Measurements from ENCODE around the gene CBLIF. TPM values are rescaled to one million over a fixed set of nuclear protein-coding genes. Genes with fewer than 3 reads are reported as not detected.
"Not testable (repeated sequence)": the region's sequence is repeated elsewhere in the genome, so short reads cannot be mapped to it uniquely, and the experiment has no call there.

CBLIF gene
- total RNA-seq (2014; rRNA removed; shearing (Covaris generic)) = not detected in 2 replicates

DNA sequence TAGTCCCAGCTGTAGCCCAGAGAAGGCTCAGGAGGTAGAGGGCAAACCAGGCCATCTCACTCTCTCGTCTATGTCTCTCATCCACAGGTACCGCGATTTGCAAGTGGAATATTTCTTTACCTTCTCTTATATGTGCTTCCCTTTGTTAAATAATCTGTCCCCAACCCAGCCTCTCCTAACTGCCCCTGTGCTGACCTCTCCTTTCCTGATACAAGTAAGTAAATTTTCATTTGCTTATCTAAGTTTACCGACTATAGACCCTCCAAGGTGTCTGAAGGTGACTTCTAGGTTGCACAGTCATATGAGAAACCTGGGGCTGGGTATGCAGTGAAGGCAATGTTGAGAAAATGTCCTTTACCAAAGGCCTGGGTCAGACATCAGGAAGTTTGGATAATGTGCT, at the start of gene CBLIF:
CBLIF (minus strand) TSS at position 101 of the 400 bp plus-strand sequence; CDS start at position 55, 46 bp downstream.
- Histone ChIP-seq H3K4me3 (ENCODE audit: insufficient read depth, low read depth, low read length) (no peak within 1 kb of the TSS), H3K36me3 (replicated peaks; ENCODE audit: control insufficient read depth, insufficient read depth, low read length) (no peaks in the 10 kb centered on the region), H3K27me3 (ENCODE audit: control insufficient read depth, insufficient read depth, low read length) (no peaks in the 10 kb centered on the region)
- DNase-seq = no peak

- Histone ChIP-seq H3K4me3 (ENCODE audit: insufficient read depth, low read depth, low read length) (no peak overlapping the region), H3K27me3 (ENCODE audit: control insufficient read depth, insufficient read depth, low read length) (no peaks in the 10 kb centered on the region), H3K36me3 (replicated peaks; ENCODE audit: control insufficient read depth, insufficient read depth, low read length) (no peaks in the 10 kb centered on the region)
- DNase-seq = no peak
These were observed 49.3 kb upstream of the CBLIF start for GRCh38 chr11:59894616-59895015.

GRCh38 chr11:59891781-59892181, 46.5 kb upstream of the CBLIF start:
- Histone ChIP-seq H3K36me3 (replicated peaks; ENCODE audit: control insufficient read depth, insufficient read depth, low read length) (no peaks in the 10 kb centered on the region), H3K4me3 (ENCODE audit: insufficient read depth, low read depth, low read length) (no peak overlapping the region), H3K27me3 (ENCODE audit: control insufficient read depth, insufficient read depth, low read length) (no peaks in the 10 kb centered on the region)
- DNase-seq = peak; percentile 39

- not testable (repeated sequence) for DNase-seq; H3K36me3 ChIP-seq (replicated peaks; ENCODE audit: control insufficient read depth, insufficient read depth, low read length); H3K4me3 ChIP-seq (ENCODE audit: insufficient read depth, low read depth, low read length); H3K27me3 ChIP-seq (ENCODE audit: control insufficient read depth, insufficient read depth, low read length)
These were observed 41.9 kb upstream of the CBLIF start for GRCh38 chr11:59887156-59887555.

DNA sequence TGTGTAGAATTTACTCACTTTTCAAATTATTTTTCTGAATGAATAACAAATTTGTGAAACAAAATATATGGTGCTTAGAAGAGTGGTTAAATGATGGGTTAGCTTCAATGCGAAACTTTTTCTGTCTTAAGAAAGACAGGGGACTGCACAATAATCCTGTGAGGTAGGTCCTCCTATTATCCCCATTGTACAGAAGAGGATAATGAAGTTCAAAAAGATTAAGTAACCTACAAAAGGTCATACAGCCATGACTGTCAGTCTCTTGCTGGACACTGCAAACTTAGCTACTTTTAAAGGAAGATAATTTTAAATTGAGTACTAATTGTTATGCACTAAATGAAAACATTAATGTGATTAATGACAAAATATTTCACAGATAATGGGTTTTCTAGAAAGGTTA, 38.3 kb upstream of the CBLIF start:
- Histone ChIP-seq H3K36me3 (replicated peaks; ENCODE audit: control insufficient read depth, insufficient read depth, low read length) (no peaks in the 10 kb centered on the region), H3K4me3 (ENCODE audit: insufficient read depth, low read depth, low read length) (no peak overlapping the region), H3K27me3 (ENCODE audit: control insufficient read depth, insufficient read depth, low read length) (no peaks in the 10 kb centered on the region)
- DNase-seq = no peak

DNA sequence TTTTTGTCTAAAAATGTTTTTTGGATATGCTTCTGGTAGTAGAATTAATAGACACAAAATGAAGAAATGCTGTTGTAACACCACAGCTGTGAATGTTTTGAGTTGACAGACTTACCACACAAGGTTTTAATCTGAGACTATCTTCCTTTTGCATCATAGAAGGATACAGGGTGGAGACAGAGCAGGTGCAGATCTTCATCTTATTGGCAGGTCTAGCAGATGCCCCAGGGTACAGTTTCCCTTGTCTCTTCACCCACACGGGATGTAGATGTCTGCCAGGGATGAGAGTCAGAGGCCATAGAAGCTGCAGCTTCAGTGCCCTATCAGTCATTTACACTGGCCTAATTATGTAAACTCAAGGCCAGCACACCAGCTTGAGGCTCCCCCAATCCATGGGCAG, 34.3 kb upstream of the CBLIF start:
- no peak overlapping the region for H3K4me3 ChIP-seq (ENCODE audit: insufficient read depth, low read depth, low read length)
- no peaks in the 10 kb centered on the region for H3K36me3 ChIP-seq (replicated peaks; ENCODE audit: control insufficient read depth, insufficient read depth, low read length)
- H3K27me3 ChIP-seq (ENCODE audit: control insufficient read depth, insufficient read depth, low read length) = no peaks in the 10 kb centered on the region
- DNase-seq = no peak

DNA sequence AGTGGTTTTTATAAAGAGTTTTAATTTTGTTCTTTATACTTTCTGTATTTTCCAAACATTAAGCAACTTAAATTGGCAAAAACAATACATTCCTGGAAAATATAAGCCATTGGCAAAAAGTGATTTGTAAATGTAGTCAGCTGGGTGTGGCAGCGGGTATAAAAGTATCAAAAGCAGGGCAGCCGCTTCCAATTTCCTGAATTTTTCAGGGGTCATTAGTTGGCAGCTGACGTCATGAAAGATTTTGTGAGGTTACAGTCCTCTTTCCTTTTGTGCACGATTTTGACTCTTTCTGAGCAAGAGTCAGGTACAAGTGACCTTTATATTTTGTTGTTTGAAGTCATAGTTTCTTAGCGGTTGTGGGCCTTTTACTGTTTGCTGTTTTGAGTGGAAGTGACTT, 33.3 kb upstream of the CBLIF start, which contains the start of gene OOSP3:
OOSP3 (plus strand) TSS at position 208 of the 400 bp plus-strand sequence; CDS start at position 235, 27 bp downstream.
- Histone ChIP-seq H3K27me3 (ENCODE audit: control insufficient read depth, insufficient read depth, low read length) (no peaks in the 10 kb centered on the region), H3K4me3 (ENCODE audit: insufficient read depth, low read depth, low read length) (no peak within 1 kb of the TSS), H3K36me3 (replicated peaks; ENCODE audit: control insufficient read depth, insufficient read depth, low read length) (no peaks in the 10 kb centered on the region)
- no peak for DNase-seq

GRCh38 chr11:59877784-59878183, 32.5 kb upstream of the CBLIF start:
- no peak overlapping the region for H3K4me3 ChIP-seq (ENCODE audit: insufficient read depth, low read depth, low read length)
- no peaks in the 10 kb centered on the region for H3K36me3 ChIP-seq (replicated peaks; ENCODE audit: control insufficient read depth, insufficient read depth, low read length)
- no peaks in the 10 kb centered on the region for H3K27me3 ChIP-seq (ENCODE audit: control insufficient read depth, insufficient read depth, low read length)
- no peak for DNase-seq

DNA sequence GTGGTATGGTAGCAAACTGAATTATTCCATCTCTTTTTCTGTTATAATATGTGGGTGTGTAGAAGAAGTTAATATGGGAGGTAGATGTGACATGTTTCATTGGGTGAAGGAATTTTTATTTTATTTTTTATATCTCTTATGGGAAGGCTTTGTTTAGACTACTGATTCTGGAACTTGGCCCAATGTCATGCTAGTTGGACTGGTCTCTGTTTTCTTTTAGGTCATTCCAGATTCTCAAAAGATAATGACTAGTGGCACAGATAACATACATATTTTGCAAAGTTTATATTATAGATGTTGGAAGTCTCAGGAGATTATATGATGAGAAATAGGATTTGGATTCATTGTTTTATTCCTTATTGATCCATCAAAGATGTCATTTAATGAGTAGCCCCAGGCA, 32.0 kb upstream of the CBLIF start:
- Histone ChIP-seq H3K4me3 (ENCODE audit: insufficient read depth, low read depth, low read length) (no peak overlapping the region), H3K27me3 (ENCODE audit: control insufficient read depth, insufficient read depth, low read length) (no peaks in the 10 kb centered on the region), H3K36me3 (replicated peaks; ENCODE audit: control insufficient read depth, insufficient read depth, low read length) (no peaks in the 10 kb centered on the region)
- no peak for DNase-seq

- DNase-seq = no peak
- Histone ChIP-seq H3K4me3 (ENCODE audit: insufficient read depth, low read depth, low read length) (no peak overlapping the region), H3K36me3 (replicated peaks; ENCODE audit: control insufficient read depth, insufficient read depth, low read length) (no peaks in the 10 kb centered on the region), H3K27me3 (ENCODE audit: control insufficient read depth, insufficient read depth, low read length) (no peaks in the 10 kb centered on the region)
These were observed 30.7 kb upstream of the CBLIF start for GRCh38 chr11:59875856-59876519.

GRCh38 chr11:59872076-59872475, 26.8 kb upstream of the CBLIF start:
- no peak for DNase-seq
- no peaks in the 10 kb centered on the region for H3K36me3 ChIP-seq (replicated peaks; ENCODE audit: control insufficient read depth, insufficient read depth, low read length)

GRCh38 chr11:59867946-59868345, 22.6 kb upstream of the CBLIF start:
- Histone ChIP-seq H3K27me3 (ENCODE audit: control insufficient read depth, insufficient read depth, low read length) (no peaks in the 10 kb centered on the region), H3K36me3 (replicated peaks; ENCODE audit: control insufficient read depth, insufficient read depth, low read length) (no peaks in the 10 kb centered on the region), H3K4me3 (ENCODE audit: insufficient read depth, low read depth, low read length) (no peak overlapping the region)
- no peak for DNase-seq

More at GRCh38 chr11:59872076-59872475, 26.8 kb upstream of the CBLIF start:
- Histone ChIP-seq H3K27me3 (ENCODE audit: control insufficient read depth, insufficient read depth, low read length) (no peaks in the 10 kb centered on the region), H3K4me3 (ENCODE audit: insufficient read depth, low read depth, low read length) (no peak overlapping the region)

DNA sequence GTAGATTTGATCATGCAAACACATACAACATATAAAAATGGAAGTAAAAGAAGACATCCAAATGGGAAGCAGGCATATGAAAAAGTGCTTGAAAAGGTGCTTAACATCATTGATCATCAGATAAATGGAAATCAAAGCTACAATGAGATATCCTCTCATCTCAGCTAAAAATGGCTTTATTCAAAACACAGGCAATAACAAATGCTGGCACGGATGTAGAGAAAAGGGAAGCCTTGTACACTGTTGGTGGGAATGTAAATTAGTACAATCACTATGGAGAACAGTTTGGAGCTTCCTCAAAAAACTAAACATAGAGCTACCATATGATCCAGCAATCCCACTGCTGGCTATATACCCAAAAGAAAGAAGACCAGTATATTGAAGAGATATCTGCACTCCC, 21.5 kb upstream of the CBLIF start:
- no peak overlapping the region for H3K4me3 ChIP-seq (ENCODE audit: insufficient read depth, low read depth, low read length)
- H3K36me3 ChIP-seq (replicated peaks; ENCODE audit: control insufficient read depth, insufficient read depth, low read length) = no peaks in the 10 kb centered on the region
- no peaks in the 10 kb centered on the region for H3K27me3 ChIP-seq (ENCODE audit: control insufficient read depth, insufficient read depth, low read length)
- DNase-seq = no peak

DNA sequence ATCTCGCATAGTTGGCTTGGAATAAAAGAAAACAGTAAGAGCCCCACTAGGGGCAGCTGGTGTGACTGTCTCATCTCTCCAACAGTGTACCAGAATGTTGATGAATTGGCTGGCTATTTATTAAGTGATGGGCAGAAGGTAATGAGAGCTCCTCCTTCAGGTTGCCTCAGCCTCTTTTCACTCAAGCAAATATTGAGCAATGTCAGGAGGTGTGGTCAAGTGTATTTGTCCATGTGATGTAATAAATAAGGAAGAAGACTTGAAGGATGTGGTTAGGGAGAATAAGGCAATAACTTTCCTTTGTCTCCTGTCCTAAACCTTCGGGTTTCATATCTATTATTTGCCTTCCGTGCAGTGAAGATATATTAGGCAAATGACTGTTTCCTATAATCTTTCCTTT, 21.1 kb upstream of the CBLIF start, which contains the start of gene TCN1:
TCN1 (minus strand) TSS at position 91 of the 400 bp plus-strand sequence; CDS start at position 74, 17 bp downstream.
- DNase-seq = no peak
- no peak within 1 kb of the TSS for H3K4me3 ChIP-seq (ENCODE audit: insufficient read depth, low read depth, low read length)

DNA sequence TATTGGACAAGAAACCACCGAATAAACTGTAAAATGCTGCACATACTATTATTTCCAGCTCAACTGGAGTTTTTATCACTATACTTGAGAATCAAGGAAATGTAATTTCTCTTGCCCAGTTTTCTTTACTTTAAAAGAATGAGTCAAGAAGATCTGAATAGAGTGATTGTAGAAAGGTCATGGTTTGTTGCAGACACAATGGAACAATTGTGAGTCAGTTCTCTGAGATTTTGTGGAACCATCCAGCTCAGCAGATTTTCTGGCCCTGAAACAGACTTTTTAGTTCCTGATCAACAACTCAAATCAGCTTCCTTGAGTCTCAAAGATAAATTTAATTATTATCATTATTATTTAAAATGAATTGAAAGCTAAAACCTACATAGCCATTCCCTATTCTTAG, 19.7 kb upstream of the CBLIF start:
- no peaks in the 10 kb centered on the region for H3K27me3 ChIP-seq (ENCODE audit: control insufficient read depth, insufficient read depth, low read length)
- no peak for DNase-seq
- no peak overlapping the region for H3K4me3 ChIP-seq (ENCODE audit: insufficient read depth, low read depth, low read length)
- no peaks in the 10 kb centered on the region for H3K36me3 ChIP-seq (replicated peaks; ENCODE audit: control insufficient read depth, insufficient read depth, low read length)

More for the DNA sequence above, 21.1 kb upstream of the CBLIF start, which contains the start of gene TCN1:
- Histone ChIP-seq H3K27me3 (ENCODE audit: control insufficient read depth, insufficient read depth, low read length) (no peaks in the 10 kb centered on the region), H3K36me3 (replicated peaks; ENCODE audit: control insufficient read depth, insufficient read depth, low read length) (no peaks in the 10 kb centered on the region)
